Measurements from ENCODE around the gene CASP8AP2.
"Not testable (repeated sequence)": the region's sequence is repeated elsewhere in the genome, so short reads cannot be mapped to it uniquely, and the experiment has no call there.

The CASP8AP2 gene

GRCh38 chr6:89890845-89891528, 61.3 kb downstream of the CASP8AP2 start:
- not testable (repeated sequence) for DNase-seq

GRCh38 chr6:89892577-89892976, 62.9 kb downstream of the CASP8AP2 start:
- DNase-seq, result not testable (repeated sequence)

- no peak for DNase-seq
Observed at GRCh38 chr6:89894169-89894568, 64.5 kb downstream of the CASP8AP2 start, which contains the start of gene GJA10. Gene GJA10, plus strand, starts transcription at chr6:89894469. Its CDS starts 0 bp downstream, at chr6:89894469.

GRCh38 chr6:89895276-89895874, 65.7 kb downstream of the CASP8AP2 start:
- no peak for DNase-seq

GRCh38 chr6:89910001-89910901, 80.6 kb downstream of the CASP8AP2 start:
- DNase-seq, result not testable (repeated sequence)

GRCh38 chr6:89910902-89911240, 81.2 kb downstream of the CASP8AP2 start:
- DNase-seq, result no peak

GRCh38 chr6:89916136-89916920, 86.6 kb downstream of the CASP8AP2 start:
- DNase-seq, result no peak

- DNase-seq, result no peak
Observed at GRCh38 chr6:89917216-89917615, 87.5 kb downstream of the CASP8AP2 start.

- DNase-seq, result no peak
Observed at GRCh38 chr6:89917801-89918366, 88.2 kb downstream of the CASP8AP2 start.

Measured in stimulated activated CD4-positive, alpha-beta T cell treated with anti-CD3 and anti-CD28 coated beads, Interleukin-4, amount 100 ng/mL, for 24 hours (primary cell).